GM18861 (cell line): ENCODE data around the gene IFNGR2.
A peak's percentile ranks its signal among the peaks of the same experiment; 100 is the strongest.
"Not testable (repeated sequence)": the region's sequence is repeated elsewhere in the genome, so short reads cannot be mapped to it uniquely, and the experiment has no call there.

ENCODE experiments used
- ATAC-seq: cut with Tn5 transposase; IDR thresholded peaks from one replicate; pipeline ENCODE4 v1.9.1; 2021; ENCODE audit not compliant: unreplicated experiment

IFNGR2 gene

GRCh38 chr21:33401630-33401992 lies 1.6 kb upstream of the IFNGR2 start:
- no peak for ATAC-seq

- no peak for ATAC-seq
Observed at GRCh38 chr21:33402001-33402979, 923 bp upstream of the IFNGR2 start.

GRCh38 chr21:33403786-33404585 lies 773 bp downstream of the IFNGR2 start:
- no peak for ATAC-seq

- no peak for ATAC-seq
Observed at GRCh38 chr21:33406493-33406892, 3.3 kb downstream of the IFNGR2 start.

DNA sequence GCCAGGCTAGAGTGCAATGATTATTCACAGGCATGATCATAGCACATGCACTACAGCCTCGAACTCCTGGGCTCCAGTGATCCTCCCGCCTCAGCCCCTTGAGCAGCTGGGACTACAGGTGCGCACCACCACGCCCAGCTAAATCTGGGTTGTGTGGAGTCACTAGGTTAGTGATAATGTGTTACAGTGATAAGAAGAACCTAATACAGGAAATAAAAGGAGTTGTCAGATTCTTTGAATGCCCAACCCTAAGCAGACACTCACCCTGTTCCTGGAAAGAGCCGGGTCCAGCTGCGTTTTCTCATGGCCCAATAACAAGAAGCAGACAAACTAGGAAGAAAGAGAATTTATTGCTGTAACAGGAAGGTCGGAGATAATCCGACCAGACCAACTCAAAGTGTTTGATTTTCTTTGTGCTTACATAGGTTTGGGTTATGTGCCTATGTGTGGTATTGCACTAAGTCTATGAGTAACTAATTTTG lies 8.8 kb downstream of the IFNGR2 start:
- no peak for ATAC-seq

DNA sequence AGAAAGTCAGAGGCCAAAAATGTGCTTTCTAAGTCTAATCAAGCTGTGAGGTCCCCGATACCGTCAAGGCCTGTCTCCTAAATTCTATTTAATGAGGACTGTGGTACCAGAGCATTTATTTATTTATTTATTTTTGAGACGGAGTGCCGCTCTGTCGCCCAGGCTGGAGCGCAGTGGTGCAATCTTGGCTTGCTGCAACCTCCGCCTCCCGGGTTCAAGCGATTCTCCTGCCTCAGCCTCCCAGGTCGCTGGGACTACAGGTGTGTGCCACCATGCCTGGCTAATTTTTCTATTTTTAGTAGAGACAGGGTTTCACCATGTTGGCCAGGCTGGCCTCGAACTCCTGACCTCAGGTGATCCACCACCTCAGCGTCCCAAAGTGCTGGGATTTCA lies 9.2 kb downstream of the IFNGR2 start:
- not testable (repeated sequence) for ATAC-seq

GRCh38 chr21:33412832-33413519 lies 9.8 kb downstream of the IFNGR2 start:
- ATAC-seq = peak; percentile 55

DNA sequence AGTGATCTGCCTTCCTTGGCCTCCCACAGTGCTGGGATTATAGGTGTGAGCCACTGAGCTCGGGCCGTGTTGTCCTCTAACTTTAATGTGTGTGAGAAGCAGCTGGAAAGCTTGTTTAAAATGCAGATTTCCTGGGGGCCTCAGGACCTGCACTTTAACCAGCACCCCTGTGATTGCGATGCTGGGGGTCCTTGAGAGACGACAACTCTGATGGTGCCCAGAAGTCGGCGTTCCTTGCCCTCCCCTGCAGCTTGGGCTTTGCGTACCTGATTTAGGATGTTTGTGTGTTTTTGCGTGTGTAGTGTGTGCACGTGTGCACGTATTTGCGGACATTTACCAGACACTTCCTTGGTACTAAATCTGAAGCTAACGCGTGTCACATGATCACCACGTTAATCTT lies 10.9 kb downstream of the IFNGR2 start:
- ATAC-seq = no peak

- ATAC-seq = no peak
Observed at GRCh38 chr21:33414926-33415325, 11.7 kb downstream of the IFNGR2 start.

DNA sequence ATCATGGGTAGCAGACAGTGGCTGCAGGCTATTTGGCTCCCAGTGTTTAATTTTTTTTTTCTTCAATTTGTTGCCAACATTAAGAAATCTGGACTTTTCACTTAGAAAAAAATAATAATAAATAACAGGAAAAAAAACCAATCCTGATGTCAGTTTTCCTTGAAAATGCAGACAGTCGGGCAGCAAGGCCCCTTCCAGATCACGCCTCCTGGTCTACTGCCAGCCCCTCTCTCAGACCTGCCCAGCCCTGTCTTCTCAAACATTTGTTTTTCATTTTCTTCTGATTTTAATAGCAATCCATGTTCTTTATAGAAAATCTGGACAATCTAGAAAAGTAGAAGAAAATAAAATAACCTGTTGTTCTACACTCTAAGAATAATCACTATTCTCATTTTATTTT lies 15.5 kb downstream of the IFNGR2 start:
- no peak for ATAC-seq

GRCh38 chr21:33419538-33420123 lies 16.4 kb downstream of the IFNGR2 start:
- ATAC-seq = no peak

DNA sequence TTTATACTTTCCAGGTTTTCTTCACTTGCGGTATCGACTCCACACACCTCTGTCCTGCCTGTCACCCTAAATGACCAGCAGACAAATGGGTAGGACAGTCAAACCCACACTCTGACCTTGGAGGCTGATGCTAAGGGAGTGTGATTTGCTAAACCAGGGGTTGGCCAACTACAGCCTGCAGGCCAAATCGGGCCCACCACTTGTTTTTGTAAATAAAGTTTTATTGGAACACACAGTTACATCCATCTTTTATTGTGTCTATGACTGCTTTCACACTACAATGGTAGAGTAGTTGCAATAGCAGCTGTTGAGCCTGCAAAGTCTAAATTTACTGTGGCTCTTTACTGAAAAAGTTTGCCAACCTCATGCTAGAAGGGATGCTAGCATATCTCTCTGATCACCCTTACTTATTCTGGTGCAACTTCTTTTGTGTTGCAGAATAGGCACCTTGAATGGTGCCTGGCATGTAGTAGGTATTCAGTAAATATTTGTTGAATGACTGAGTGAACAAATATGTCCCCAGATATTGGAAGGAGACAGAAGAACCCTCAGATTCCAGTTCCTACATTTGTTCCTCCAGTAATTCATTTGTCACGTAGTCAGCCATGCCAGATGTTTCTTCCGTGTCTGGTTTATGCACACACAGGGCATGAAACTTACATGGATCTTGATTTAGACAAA lies 18.6 kb downstream of the IFNGR2 start:
- no peak for ATAC-seq

- no peak for ATAC-seq
Observed at GRCh38 chr21:33424214-33424613, 21.0 kb downstream of the IFNGR2 start.

- no peak for ATAC-seq
Observed at GRCh38 chr21:33425825-33426224, 22.6 kb downstream of the IFNGR2 start.

- ATAC-seq = no peak
Observed at GRCh38 chr21:33427051-33427450, 23.8 kb downstream of the IFNGR2 start.

DNA sequence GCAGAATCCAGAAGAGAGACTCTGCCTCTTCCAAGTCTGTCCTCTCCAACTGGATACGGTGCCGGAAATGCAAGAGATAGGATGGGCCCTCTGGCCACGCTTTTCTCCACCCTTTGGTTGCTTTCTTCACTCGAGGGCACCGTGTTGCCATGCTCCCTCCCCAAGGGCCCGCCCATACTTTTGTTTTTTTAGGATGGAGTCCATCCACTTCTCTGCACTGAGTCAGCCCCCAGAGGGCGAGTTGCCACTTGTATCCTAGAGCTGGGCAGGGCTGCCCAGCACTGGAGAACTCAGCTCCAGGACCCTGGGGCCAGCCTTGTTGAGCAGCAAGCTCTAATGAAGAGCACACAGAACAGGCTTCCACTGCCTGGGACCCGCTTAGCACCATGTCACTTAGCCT lies 25.5 kb downstream of the IFNGR2 start:
- ATAC-seq = no peak

GRCh38 chr21:33430858-33431257 lies 27.6 kb downstream of the IFNGR2 start:
- no peak for ATAC-seq

GRCh38 chr21:33432496-33432895 lies 29.3 kb downstream of the IFNGR2 start:
- peak; percentile 27 for ATAC-seq

DNA sequence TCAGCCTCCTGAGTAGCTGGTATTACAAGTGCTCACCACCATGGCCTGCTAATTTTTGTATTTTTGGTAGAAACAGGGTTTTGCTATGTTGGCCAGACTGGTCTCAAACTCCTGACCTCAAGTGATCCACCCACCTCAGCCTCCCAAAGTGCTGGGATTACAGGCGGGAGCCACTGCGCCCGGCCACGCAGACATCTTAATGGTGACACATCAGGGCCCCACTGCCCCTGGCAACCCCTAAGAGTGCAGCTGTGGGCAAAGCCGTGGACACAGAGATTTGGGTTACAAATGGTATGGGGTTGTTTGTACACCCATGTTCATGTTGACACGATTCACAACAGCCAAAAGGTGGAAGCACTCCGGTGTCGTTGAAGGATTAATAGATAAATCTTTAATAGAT lies 29.8 kb downstream of the IFNGR2 start:
- ATAC-seq = no peak

DNA sequence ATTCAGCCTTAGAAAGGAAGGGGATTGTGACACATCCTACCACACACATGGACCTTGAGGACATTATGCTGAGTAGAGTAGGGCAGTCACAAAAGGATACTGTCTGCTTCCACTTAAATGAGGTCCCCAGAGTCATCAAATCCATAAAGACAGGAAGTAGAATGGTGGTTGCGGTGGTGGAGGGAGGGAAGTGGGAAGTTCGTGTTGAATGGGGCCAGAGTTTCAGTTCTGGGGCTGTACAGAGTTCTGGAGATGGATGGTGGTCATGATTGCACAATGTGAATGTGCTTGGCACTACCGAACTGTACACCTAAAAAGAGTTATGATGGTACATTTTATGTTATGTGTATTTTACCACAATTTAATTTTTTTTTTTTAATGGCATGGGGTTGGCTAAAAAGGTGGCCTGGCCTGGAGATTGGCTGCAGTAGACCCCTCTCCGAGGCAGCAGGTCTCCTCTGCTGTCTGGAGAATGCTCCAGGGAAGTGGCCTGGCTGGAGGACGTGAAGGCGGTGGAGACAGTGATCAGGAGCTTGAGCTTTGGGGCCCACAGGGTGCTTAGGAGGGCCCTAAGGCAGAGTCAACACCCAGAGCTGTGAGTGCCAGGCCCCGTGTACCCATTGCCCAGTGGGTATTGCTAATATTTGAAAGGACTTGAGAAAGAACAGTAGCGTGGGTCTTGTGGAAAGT lies 30.4 kb downstream of the IFNGR2 start:
- ATAC-seq = no peak
